Gastrocnemius medialis (tissue), 4 donors: Measurements from ENCODE around the gene ADGRG1. TPM values are rescaled to one million over a fixed set of nuclear protein-coding genes. Genes with fewer than 3 reads are reported as not detected.

ENCODE experiments used
- ATAC-seq, 2 donors: fragments of 150-250 bp; one replicate each; pipeline ENCODE4 v1.9.1; 2016
- DNase-seq, 2 donors: peaks; one replicate each; pipeline ENCODE4 v3.0.0-alpha.2; 2019
- H3K27ac ChIP-seq, 4 donors: fragments of 200-600 bp; sonication (generic); 1 replicate in 1 of 4; 2 replicates in 3 of 4; pipeline ENCODE4 v1.5.1; 2016 to 2018; ENCODE audit warnings: mild to moderate bottlenecking in 2 of 4, moderate library complexity in 1 of 4
- H3K27me3 ChIP-seq, 3 donors: fragments of 200-600 bp; sonication (generic) in 2 of 3; 1 replicate in 1 of 3; 2 replicates in 2 of 3; pipeline versions ENCODE4 v1.5.1 to v1.6.0; 2016 to 2019; ENCODE audit warnings: mild to moderate bottlenecking in 1 of 3, moderate library complexity in 1 of 3
- H3K36me3 ChIP-seq, 2 donors: fragments of 200-600 bp; sonication (generic) in 1 of 2; one replicate each; pipeline ENCODE4 v1.5.1; 2017 to 2018
- H3K4me1 ChIP-seq, 2 donors: fragments of 200-600 bp; sonication (generic) in 1 of 2; one replicate each; pipeline ENCODE4 v1.5.1; 2016 to 2017; ENCODE audit warnings: mild to moderate bottlenecking in 2 of 2
- H3K4me3 ChIP-seq, 4 donors: fragments of 200-600 bp; sonication (generic) in 3 of 4; 1 replicate in 1 of 4; 2 replicates in 3 of 4; pipeline ENCODE4 v1.5.1; 2016 to 2019; ENCODE audit warnings: mild to moderate bottlenecking in 2 of 4
- H3K9me3 ChIP-seq, 3 donors: fragments of 200-600 bp; sonication (generic) in 2 of 3; 1 replicate in 1 of 3; 2 replicates in 2 of 3; pipeline ENCODE4 v1.5.1; 2016 to 2019
- POLR2A ChIP-seq, 2 donors: fragments of 450-650 bp; IDR thresholded peaks; one replicate each; pipeline ENCODE4 v1.6.1; 2017; ENCODE audit warnings: antibody characterized with exemption in 2 of 2, mild to moderate bottlenecking in 2 of 2, moderate library complexity in 2 of 2
- in situ Hi-C, 4 donors: fragments of 200-750 bp; cut with MboI; loops; one replicate each; pipeline versions ENCODE4 v1.15.0 to v1.8.0; 2017; ENCODE audit warnings: low sequenced_read_pairs in 4 of 4
- intact Hi-C: fragments of 100-400 bp; cut with DNase I; formaldehyde crosslinking; loops from one replicate; pipeline ENCODE4 v1.15.1; 2023; ENCODE audit warnings: low total_unique reads
- total RNA-seq, 4 donors: library from RNA; depleted of rRNA; stranded (reverse); fragments of >200 nt; gene quantifications; one replicate each; pipeline versions ENCODE4 v1.1.0 to v1.2.3, GENCODE V29; 2016
- TF ChIP-seq, protein P1 (sequence below), 5 experiments: fragments of 450-650 bp in 3 of 5; fragments of 200-600 bp in 2 of 5; sonication (generic) in 2 of 5; IDR thresholded peaks in 4 of 5; conservative IDR thresholded peaks in 1 of 5; 1 replicate in 4 of 5; 2 replicates in 1 of 5; pipeline ENCODE4 v1.5.1; 2016 to 2019; ENCODE audit warnings: antibody characterized with exemption in 5 of 5, mild to moderate bottlenecking in 3 of 5, moderate library complexity in 3 of 5

ADGRG1 gene
- total RNA-seq, 4 donors from 2014 or later: 9.8 to 14.6 (median 13.3) TPM

DNA sequence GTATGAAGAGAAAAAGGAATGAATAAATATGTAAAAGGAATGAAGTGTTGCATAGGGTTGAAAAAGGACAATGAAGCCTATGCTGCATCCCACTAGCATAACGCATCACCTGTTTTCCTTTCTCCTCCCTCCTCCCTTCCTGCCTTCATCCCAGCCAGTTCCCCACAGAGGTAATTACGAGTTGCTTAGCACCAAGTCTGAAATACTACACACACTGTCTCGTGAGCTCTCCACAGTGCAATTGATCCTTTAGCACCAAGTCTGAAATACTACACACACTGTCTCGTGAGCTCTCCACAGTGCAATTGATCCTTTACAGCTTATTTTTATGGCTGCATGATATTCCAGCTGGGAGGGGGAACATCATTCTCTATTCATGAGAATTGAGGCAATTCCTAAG lies 65.1 kb downstream of the ADGRG1 start:
- Histone ChIP-seq H3K4me3 (no peak overlapping the region), H3K9me3 (no peaks in the 10 kb centered on the region), H3K4me1 (no peaks in the 10 kb centered on the region), H3K27ac (no peak overlapping the region), H3K27me3 (peaks cover 0 to 5% (median 0%) of the 10 kb centered on the region in 3 donors), H3K36me3 (no peaks in the 10 kb centered on the region)
- intact Hi-C loops: no loop called here
- in situ Hi-C loops: no loop called here
- no peak for DNase-seq
- no peak for ATAC-seq
- TF ChIP-seq, protein P1, sequence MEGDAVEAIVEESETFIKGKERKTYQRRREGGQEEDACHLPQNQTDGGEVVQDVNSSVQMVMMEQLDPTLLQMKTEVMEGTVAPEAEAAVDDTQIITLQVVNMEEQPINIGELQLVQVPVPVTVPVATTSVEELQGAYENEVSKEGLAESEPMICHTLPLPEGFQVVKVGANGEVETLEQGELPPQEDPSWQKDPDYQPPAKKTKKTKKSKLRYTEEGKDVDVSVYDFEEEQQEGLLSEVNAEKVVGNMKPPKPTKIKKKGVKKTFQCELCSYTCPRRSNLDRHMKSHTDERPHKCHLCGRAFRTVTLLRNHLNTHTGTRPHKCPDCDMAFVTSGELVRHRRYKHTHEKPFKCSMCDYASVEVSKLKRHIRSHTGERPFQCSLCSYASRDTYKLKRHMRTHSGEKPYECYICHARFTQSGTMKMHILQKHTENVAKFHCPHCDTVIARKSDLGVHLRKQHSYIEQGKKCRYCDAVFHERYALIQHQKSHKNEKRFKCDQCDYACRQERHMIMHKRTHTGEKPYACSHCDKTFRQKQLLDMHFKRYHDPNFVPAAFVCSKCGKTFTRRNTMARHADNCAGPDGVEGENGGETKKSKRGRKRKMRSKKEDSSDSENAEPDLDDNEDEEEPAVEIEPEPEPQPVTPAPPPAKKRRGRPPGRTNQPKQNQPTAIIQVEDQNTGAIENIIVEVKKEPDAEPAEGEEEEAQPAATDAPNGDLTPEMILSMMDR (IDR thresholded peaks at IDR 0.05 in 4 of 5, conservative IDR thresholded peaks at IDR 0.05 in 1 of 5): no peak
- TF ChIP-seq POLR2A (IDR thresholded peaks at IDR 0.05): no peak

DNA sequence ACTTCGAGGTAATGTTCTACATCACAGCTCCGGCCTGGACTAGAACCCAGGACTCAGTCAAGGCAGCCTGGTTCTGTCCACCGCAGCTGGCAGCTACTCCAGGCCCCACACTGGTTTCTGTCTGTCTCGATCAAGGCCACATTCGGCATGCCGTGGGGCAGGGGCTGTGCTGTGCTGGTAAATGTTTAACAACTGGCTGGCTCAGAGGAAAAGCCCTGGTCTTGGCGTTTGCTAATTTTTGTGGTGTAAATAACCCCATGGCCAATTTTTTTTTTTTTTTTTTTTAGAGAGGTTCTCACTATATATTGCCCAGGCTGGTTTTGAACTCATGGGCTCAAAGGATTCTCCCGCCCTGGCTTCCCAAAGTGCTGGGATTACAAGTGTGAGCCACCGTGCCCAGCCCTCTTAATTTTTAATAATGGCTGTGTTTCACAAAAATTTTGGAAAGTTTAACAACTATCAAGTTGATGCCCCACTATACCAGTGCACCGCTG lies 65.8 kb downstream of the ADGRG1 start:
- Histone ChIP-seq H3K36me3 (no peaks in the 10 kb centered on the region), H3K9me3 (no peaks in the 10 kb centered on the region), H3K27me3 (peaks cover 0 to 5% (median 0%) of the 10 kb centered on the region in 3 donors), H3K4me3 (no peak overlapping the region), H3K4me1 (no peaks in the 10 kb centered on the region), H3K27ac (no peak overlapping the region)
- ATAC-seq (no peak), DNase-seq (no peak)
- TF ChIP-seq POLR2A (IDR thresholded peaks at IDR 0.05): no peak
- TF ChIP-seq, protein P1 (IDR thresholded peaks at IDR 0.05 in 4 of 5, conservative IDR thresholded peaks at IDR 0.05 in 1 of 5): no peak
- in situ Hi-C loops (no loop called here), intact Hi-C loops (no loop called here)

DNA sequence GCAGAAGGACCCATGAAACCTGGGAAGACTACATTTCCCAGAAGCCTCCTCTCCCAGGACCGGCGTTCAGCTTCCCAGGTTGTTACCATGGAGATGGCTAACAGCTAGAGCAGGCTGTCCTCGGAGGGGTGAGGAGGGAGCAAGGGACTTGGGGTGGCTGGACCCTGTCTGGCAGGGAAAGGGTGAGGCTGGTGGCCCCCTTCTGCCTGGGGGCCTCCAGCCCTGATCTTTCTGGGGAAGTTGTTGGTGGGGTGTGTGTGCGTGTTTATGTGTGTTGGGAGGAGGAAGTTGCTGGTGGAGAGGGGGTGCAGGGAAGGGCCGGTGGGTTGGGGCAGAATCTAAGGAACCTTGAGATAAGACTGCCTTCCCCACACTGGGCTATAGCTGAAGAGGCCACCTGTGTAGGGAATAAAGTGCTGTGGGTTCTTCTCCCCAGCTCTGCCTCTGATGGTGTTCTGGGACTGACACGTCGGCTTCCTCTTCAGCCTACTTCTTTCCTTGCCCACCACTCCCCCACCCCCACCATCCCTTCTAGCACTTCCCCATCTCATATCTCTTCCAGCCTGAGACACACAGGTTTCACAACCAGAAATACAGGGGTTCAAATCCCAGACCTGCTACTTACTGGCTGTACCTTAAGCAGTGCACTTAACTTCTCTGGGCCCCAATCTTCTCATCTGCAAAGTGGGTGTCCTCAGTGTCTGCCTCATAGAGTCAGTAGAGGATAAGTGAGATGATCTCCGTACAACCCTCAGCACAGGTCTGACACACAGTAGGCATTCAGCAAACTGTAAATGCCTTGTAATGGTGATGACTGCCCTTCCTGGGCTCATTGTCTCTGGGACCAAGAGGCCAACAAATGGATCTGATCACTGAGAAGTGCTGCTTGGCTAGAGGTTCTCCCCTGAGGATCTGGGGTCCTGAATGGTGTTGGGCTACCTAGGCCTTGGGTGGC lies 66.6 kb downstream of the ADGRG1 start, which contains the start of gene DRC7:
TSS of gene DRC7 (plus strand) at position 82 of the 955 bp plus-strand sequence. CDS start 3,144 bp downstream, outside the sequence.
- Histone ChIP-seq H3K27ac (no peak within 1 kb of the TSS), H3K9me3 (no peaks in the 10 kb centered on the region), H3K36me3 (no peaks in the 10 kb centered on the region), H3K4me1 (no peaks in the 10 kb centered on the region), H3K27me3 (peaks cover 0 to 5% (median 0%) of the 10 kb centered on the region in 3 donors), H3K4me3 (no peak within 1 kb of the TSS)
- no peak for TF ChIP-seq POLR2A (IDR thresholded peaks at IDR 0.05)
- TF ChIP-seq, protein P1 (IDR thresholded peaks at IDR 0.05 in 4 of 5, conservative IDR thresholded peaks at IDR 0.05 in 1 of 5): no peak
- in situ Hi-C loops: no loop called here
- intact Hi-C loops: no loop called here
- DNase-seq (no peak), ATAC-seq (no peak)

DNA sequence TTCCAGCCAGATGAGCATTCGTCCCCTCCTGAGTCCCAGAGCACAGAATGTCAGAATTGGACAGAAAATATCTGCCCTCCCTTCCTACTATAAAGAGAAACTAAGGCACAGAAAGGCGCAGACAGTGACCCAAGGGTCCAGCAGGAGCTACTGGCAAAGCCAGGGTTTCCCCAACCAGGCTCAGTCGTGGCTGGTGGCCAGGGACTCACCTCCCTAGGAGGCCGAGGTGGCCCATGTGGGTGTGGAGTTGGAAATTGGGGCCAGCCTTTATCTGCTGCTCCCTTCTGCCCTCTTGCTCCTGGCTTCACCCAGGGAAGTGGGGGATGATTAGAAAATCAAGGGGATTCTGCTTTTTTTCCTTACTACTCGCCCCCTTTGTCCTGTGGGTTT lies 67.2 kb downstream of the ADGRG1 start:
- no peaks in the 10 kb centered on the region for H3K27me3 ChIP-seq
- ATAC-seq: no peak
- in situ Hi-C loops (no loop called here), intact Hi-C loops (no loop called here)
- H3K36me3 ChIP-seq: no peaks in the 10 kb centered on the region
- H3K4me1 ChIP-seq: no peaks in the 10 kb centered on the region
- H3K4me3 ChIP-seq: no peak overlapping the region
- TF ChIP-seq, protein P1 (IDR thresholded peaks at IDR 0.05 in 4 of 5, conservative IDR thresholded peaks at IDR 0.05 in 1 of 5): no peak
- TF ChIP-seq POLR2A (IDR thresholded peaks at IDR 0.05): no peak
- no peak for DNase-seq
- H3K9me3 ChIP-seq: no peaks in the 10 kb centered on the region
- H3K27ac ChIP-seq: no peak overlapping the region
